GM18519 (cell line): Measurements from ENCODE around the gene ODF2.
"Not testable (repeated sequence)": the region's sequence is repeated elsewhere in the genome, so short reads cannot be mapped to it uniquely, and the experiment has no call there.

ENCODE experiments used
- ATAC-seq: cut with Tn5 transposase; IDR thresholded peaks from one replicate; pipeline ENCODE4 v1.9.1; 2021; ENCODE audit warnings: mild to moderate bottlenecking, moderate library complexity; ENCODE audit not compliant: unreplicated experiment, low FRiP score

Gene ODF2

DNA sequence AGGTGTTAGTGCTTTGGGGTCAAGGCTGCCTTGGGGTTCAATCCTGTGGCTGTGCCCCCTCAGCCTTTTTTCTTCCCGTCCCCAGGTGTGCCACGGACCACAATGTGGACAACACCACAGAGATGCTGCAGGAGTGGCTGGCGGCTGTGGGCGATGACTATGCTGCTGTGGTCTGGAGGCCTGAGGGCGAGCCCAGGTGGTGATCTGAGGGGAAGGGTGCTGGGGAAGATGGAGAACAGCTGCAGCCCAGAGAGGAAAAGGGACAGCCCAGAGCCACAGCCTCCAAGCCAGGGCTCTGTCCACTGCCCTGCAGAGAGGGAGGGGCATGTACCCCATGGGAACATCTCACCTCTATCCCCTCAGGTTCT, 33.0 kb upstream of the ODF2 start:
- ATAC-seq, result no peak

DNA sequence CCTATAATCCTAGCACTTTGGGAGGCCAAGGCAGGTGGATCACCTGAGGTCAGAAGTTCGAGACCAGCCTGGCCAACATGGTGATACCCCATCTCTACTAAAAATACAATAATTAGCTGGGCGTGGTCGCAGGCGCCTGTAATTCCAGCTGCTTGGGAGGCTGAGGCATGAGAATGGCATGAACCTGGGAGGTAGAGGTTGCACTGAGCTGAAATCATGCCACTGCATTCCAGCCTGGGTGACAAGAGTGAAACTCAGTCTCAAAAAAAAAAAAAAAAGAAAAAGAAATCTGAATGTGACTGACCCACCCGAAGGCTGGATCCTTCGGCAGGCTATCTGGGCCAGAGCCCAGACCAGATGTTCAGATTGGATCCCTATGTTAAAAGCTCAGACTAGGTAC, 32.5 kb upstream of the ODF2 start:
- ATAC-seq, result not testable (repeated sequence)

DNA sequence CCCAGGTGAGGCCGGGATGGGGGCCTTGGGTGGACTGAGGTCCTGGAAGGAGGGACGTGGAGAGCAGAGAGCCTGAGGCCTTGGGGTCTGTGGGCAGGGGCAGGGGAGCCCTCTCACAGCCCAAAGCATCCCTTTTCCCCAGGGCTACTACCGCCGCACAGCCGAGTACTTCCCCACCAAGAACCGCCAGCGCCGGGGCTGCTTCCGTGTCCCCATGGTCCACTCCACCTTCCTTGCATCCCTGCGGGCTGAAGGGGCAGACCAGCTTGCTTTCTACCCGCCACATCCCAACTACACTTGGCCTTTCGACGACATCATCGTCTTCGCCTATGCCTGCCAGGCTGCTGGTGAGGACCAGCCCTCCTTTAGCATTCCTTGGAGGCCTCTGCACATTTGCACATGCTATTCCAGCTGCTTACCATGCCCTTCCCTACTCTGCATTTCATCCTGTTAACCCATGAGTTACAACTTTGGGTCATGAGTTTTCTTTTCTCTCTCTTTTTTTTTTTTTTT, 31.5 kb upstream of the ODF2 start:
- no peak for ATAC-seq

DNA sequence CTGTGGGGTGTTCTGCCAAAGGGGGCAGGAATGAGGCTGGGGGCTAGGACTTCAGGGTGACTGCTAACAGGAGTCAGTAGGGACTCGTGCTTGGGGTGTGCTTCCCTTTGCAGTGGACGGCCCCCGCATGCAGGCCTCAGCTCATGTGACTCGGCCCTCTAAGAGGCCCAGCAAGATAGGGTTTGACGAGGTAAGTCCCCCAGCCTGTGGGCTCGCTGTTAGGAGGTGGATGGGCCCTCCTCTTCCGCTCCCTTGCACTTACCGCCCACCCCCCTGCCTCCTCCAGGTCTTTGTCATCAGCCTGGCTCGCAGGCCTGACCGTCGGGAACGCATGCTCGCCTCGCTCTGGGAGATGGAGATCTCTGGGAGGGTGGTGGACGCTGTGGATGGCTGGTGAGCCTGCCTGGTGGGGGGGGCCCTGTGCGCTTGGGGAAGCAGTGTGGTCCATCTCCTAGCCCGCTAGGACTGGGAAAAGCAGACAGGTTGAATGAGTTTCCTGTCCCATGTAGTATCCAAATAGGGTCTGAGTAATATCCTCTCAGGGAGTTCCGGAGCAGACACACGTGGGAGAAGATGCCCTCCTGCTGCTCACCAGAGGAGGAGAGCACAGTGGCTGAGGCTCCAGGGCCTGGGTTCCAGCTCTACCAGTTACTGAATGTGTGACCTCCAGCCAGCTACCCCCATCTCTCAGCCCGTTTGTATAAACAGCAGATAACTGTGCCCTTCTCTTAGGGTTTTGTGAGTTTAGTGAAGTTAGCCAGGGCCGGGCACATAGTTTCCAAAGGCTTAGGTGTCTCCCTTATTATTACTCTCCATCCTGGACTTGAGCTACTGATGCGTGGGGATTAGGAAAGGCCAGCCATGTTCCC, 26.9 kb upstream of the ODF2 start:
- no peak for ATAC-seq

DNA sequence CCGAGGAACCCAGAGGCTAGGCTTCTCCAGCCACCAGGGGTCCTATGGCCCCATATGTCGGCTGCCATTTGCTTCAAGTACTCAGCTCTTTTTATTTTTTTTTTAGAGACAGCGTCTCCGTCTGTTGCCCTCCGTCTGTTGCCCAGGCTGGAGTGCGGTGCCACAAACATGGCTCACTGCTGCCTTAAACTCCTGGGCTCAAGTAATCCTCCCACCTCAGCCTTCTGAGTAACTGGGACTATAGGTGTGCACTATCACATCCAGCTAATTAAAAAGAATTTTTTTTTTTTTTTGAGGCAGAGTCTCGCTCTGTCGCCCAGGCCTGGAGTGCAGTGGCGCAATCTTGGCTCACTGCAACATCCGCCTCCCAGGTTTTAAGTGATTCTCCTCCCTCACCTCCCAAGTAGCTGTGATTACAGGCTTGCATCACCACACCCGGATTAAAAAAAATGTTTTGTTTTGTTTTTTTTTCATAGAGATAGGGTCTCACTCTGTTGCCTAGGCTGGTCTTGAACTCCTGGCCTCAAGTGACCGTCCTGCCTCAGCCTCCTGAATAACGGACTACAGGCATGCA, 26.2 kb upstream of the ODF2 start:
- no peak for ATAC-seq

DNA sequence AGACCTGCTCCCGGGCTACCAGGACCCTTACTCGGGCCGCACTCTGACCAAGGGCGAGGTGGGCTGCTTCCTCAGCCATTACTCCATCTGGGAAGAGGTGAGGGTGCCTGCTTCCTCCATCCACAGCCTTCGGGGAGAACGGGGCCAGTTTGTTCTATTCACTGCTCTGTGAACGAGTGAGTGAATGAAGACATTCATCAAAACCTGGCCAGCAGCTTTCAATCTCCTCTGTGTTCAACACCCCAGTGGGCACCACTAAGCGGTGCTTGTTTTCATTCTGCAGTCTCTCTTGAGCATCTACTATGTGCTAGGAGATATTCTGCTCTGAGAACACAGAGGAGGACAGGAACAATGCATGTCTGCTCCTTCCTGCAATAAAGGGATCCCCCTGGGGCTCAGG, 24.6 kb upstream of the ODF2 start:
- no peak for ATAC-seq

DNA sequence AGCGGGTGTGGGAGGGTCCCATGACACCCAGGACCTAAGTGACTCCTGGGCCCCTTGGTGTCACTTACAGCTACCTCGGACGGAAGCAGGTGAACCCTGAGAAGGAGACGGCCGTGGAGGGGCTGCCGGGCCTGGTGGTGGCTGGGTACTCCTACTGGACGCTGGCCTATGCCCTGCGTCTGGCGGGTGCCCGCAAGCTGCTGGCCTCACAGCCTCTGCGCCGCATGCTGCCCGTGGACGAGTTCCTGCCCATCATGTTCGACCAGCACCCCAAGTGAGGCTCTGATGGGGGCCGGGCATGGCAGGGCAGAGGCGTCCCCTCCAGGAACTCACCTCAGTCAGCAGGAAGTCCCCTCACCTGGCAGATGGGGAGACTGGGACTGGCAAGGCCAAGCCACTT, 21.5 kb upstream of the ODF2 start:
- ATAC-seq, result no peak

DNA sequence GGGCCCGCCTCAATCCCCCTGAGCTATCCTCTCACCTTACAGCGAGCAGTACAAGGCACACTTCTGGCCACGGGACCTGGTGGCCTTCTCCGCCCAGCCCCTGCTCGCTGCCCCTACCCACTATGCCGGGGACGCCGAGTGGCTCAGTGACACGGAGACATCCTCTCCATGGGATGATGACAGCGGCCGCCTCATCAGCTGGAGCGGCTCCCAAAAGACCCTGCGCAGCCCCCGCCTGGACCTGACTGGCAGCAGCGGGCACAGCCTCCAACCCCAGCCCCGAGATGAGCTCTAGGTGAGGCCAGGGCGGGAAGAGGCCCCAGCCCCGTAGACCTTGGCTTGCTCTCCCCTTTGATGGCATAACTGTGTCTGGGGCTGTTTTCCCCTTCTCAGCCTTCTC, 20.2 kb upstream of the ODF2 start:
- ATAC-seq, result no peak

DNA sequence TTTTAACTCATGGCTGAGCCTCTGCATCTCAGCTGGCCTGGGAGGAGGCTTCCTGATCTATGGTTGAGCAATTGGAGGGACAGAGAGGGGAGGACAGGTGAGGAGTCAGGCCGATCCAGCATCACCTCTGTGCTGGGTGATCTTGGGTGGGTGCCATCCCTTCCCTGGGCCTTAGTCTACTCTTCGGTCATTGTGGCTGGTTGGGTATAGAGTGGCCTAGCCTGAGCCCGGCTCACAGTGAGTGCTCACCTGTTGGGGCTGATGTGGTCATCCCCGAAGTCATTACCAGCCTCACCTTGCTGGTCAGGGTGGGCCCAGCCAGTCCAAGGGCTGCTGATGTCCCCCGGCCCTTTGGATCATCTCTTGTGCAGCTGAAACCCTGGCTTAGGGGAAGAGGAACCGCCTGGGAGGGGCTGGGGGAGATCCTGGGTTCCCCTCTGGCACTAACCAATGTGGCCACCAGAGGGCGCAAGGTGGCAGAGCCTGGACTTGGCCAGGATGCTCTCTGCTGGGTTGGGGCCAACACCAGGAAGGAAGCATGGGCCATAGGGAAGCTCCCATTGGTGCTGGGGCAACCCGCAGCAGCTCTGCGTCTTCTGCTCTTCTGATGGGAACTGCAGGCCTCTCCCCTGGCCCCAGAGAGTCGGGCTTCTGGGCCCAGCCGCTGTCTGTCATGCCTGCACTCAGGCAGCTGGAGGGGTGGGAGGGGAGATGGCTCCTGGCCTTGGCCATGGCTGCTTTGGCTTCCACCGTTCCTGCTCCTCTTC, 17.3 kb upstream of the ODF2 start:
- ATAC-seq, result no peak

DNA sequence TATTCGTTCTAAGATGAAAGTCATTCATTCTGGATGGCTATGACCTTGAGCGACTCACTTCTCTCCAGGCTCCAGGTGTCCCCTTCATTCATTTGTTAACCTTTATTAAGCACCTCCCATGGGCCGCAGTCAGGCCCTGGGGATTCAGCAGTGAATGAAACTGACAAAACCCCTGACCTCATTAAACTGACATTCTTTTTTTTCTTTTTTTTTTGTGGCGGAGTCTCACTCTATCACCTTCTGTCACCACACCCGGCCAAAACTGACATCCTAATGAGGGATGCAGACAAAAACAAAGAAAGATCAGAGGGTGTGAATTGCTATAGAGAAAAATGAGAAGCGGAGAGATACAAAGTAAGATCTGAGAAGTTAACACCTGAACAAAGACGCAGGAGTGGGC, 16.5 kb upstream of the ODF2 start:
- ATAC-seq, result no peak

DNA sequence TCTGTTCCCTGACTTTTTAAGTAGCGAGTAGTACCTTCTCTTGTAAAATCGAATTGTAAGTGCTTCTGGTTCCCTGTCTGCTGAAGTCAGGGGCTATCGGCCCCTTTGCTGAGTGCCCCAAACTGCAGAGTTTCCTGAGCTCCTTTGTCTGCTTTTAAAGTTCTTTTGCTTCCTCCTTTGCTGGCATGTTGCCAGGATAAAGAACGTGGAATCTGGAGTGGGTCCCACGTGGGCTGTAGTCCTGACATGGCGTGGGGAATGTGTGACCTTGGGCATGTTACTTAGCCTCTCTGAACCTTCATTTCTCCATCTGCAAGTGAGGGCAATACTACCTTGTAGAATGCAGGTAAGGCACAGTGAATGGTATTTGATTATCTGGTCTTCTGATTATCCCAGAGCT, 13.7 kb upstream of the ODF2 start:
- ATAC-seq, result no peak

DNA sequence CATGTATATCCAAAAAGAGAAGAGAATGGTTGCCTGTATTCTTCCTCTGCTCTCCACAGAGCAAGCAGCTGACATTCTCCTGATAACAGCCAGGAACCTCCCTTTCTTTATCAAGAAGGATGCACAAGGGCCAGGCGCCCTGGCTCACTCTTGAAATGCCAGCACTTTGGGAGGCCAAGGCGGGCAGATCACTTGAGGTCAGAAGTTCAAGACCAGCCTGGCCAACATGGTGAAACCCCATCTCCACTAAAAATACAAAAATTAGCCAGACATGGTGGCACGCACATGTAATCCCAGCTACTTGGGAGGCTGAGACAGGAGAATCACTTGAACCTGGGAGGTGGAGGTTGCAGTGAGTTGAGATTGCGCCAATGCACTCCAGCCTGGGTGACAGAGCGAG, 9.3 kb upstream of the ODF2 start:
- not testable (repeated sequence) for ATAC-seq

DNA sequence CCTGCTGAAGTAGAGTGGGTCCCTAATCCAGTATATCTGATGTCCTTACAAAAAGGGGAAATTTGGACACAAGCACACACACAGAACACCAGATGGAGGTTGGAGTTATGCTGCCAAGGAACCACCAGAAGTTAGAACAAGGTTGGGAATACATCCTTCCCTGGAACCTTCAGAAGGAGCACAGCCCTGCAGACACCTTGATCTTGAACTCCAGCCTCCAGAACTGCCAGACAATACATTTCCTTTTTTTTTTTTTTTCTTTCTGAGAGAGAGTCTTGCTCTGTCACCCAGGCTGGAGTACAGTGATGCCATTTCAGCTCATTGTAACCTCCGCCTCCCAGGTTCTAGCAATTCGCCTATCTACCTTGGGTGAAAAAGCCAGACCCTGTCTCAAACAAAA, 7.1 kb upstream of the ODF2 start:
- no peak for ATAC-seq

DNA sequence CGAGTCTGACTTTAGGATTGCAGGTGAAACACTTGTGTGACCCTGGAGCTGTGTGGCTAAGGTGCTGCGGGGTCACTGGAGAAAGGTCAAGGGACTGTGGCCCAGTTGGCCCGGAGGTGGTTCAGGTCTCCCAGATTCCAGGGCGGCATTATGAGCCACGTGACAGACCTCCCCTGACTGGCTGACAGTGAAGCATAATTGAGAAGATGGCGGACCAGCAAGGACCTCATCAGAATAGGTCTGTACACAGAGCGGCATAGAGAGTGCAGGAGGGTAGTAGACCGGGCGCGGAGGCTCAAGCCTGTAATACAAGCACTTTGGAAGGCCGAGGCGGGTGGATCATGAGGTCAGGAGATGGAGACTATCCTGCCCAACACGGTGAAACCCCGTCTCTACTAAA, 815 bp upstream of the ODF2 start:
- no peak for ATAC-seq

DNA sequence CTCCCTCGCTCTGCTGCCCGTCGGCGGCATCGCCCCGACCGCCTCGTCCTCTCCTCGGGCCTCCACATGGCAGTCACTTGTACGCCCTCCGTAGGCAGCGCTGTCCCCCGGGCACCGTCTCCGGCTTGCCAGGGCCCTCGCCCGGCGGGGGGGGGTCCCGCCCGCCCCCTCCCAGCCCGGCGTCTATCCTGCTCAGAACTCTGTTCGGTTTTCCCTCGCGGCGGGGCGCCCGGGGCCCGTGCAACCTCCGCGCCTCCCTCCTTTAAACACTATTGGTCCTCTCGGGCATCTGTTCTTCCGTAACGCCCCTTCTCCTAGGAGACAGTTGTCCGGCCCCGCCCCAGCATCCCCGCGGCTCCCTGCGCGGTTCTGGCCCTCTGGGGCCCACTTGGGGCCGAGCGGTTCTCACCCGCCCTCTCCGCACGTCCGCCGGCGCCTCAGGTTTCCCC, 831 bp downstream of the ODF2 start:
- peak; percentile 33 for ATAC-seq

DNA sequence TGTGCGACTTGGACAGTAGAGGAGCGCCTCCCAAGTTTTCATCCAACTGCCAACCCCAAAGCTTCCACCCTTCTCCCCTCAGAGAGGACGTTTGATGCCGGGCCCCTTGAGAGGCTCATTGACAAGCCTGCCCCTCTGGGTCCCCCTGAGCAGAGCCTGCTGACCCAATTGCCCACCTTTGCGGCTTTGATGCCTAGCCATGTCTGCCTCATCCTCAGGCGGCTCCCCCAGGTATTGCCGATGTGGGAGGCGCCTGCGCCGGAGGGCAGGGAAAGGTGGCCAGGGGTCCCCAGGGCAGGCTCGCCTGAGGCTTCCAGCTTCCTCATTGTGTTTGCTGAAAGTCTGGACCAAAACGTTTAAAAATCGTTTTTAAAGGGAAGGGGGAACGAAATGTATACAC, 1.4 kb downstream of the ODF2 start:
- ATAC-seq, result no peak

DNA sequence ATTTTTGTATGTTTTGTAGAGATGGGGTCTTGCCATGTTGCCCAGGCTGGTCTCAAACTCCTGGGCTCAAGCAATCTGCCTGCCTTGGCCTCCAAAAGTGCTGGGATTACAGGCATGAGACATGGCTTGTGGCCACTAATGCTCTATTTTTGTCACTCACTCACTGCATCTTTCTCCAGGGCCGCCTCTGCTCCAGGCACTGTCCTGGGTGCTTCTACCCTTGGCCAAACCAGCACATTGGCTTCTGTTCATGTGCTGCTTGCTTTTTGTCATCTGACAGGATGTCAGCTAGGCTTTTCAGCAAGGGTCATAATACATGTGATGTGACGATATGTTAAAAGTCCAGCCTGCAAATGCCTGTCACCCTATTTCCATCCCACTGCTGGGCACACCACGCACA, 3.2 kb downstream of the ODF2 start:
- ATAC-seq, result no peak

DNA sequence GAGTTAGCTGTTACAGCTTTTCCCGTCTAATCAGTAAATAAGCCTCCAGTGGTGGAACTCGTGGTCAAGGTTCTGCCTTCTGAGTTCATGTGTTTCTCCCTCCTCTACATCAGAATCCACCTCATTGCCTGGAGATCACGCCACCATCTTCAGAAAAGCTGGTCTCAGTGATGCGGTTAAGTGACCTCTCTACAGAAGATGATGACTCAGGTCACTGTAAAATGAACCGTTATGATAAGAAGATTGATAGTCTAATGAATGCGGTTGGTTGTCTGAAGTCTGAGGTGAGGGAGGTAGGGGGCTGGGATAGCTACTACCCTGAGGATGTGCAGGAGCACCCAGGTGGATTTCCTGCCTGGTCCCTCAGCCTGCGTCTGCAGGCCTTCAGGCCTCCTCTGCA, 13.3 kb downstream of the ODF2 start:
- no peak for ATAC-seq

DNA sequence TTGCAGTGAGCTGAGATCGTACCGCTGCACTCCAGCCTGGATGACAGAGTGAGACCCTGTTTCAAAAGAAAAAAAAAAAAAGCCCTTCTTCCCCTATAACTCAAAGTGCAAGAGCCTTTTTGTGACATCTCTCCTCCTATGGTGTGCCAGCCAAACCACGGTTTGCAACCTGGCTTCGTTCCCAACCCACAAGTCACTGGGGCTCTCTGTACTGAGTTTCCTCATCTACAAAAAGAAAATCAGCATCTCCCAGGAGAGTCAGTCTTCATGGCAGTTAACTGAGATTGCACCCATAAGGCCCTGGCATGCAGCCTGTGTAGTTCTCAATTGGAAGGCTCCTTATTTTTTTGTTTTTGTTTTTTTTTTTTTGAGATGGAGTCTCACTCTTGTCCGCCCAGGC, 14.8 kb downstream of the ODF2 start:
- no peak for ATAC-seq

DNA sequence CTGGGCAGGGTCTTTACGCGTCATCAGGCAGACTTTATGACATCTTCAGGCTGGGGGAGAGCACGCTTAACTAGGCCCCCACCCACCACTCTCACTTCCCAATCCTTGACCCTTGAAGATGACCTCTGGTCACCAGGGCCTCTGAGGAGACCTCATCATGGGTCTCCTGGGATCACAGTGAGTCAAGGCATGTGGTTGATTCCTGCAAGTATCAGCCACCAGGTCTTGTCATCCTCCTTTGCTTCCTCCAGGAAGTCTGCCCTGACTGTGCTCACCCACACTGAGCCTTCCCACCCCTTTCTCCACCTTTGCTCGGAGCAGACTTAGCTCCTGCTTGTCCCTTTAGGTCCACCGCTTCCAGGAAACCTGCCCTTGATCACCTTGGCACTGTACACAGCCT, 17.3 kb downstream of the ODF2 start:
- no peak for ATAC-seq

DNA sequence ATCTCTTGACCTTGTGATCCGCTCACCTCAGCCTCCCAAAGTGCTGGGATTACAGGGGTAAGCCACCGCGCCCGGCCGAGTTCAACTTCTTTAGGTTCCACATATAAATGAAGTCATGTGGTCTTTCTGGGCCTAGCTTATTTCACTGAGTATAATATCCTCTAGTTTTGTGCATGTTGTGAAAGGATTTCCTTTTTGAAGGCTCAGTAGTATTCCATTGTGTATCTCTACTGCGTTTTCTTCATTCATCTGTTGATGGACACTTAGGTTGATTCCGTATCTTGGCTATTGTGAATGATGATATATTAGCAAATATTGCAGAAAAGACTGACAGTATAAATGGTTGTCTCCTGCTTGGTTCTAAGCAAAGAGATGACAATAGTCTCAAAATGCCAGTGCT, 20.1 kb downstream of the ODF2 start:
- ATAC-seq, result no peak
